Activated naive CD4-positive, alpha-beta T cell treated with anti-CD3 and anti-CD28 coated beads, Interleukin-2, amount 10 ng/mL, durations not matched to agents 5 hours and 36 hours (primary cell): ENCODE results near the gene B3GNT8. TPM values are rescaled to one million over a fixed set of nuclear protein-coding genes. Genes with fewer than 3 reads are reported as not detected.

Source experiments
- total RNA-seq, 2 experiments: library from RNA; stranded (reverse); gene quantifications; one replicate each; pipeline ENCODE4 v1.2.3, GENCODE V29; 2021

B3GNT8 gene, protein sequence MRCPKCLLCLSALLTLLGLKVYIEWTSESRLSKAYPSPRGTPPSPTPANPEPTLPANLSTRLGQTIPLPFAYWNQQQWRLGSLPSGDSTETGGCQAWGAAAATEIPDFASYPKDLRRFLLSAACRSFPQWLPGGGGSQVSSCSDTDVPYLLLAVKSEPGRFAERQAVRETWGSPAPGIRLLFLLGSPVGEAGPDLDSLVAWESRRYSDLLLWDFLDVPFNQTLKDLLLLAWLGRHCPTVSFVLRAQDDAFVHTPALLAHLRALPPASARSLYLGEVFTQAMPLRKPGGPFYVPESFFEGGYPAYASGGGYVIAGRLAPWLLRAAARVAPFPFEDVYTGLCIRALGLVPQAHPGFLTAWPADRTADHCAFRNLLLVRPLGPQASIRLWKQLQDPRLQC
- 1 to 10 TPM in 1 of 2 experiments, under 1 TPM in 1; 0.88 to 2.0 TPM for total RNA-seq

DNA sequence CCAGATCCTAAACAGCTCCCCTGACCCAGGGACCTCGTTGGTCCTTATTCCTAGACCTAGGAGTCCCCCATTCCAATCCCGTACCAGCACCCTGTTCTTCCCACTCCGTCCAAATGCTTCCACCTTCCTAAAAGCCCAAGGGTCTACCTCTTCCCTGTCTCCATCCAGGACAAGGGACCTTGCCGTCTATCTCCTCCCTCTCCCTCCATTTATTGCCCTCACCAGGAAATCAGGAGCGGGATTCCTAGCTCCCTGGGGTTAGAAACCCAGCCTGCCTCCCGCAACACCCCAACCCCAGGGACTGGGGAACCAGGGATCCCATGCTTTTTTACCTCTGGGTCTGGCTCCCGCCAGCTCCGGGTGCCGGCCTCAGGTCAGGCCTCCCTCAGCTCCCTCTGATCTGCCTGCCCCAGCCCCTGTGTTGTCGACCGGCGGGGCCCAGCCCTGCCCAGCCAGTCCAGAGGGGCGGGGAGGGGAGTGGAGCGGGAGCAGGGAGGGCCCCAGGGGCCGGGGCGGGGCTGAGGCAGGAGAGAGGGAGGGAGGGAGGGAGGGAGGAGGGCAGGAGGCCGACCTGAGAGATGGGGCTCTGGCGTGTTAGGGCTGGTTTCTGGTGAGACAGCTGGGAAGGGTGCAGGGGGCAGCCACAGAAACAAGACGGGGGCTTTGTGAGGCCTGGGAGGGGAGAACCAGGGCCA is at the start of gene B3GNT8:
Gene B3GNT8, minus strand, starts transcription at position 423 of the 695 bp plus-strand sequence. CDS start 596 bp downstream, outside the sequence.

DNA sequence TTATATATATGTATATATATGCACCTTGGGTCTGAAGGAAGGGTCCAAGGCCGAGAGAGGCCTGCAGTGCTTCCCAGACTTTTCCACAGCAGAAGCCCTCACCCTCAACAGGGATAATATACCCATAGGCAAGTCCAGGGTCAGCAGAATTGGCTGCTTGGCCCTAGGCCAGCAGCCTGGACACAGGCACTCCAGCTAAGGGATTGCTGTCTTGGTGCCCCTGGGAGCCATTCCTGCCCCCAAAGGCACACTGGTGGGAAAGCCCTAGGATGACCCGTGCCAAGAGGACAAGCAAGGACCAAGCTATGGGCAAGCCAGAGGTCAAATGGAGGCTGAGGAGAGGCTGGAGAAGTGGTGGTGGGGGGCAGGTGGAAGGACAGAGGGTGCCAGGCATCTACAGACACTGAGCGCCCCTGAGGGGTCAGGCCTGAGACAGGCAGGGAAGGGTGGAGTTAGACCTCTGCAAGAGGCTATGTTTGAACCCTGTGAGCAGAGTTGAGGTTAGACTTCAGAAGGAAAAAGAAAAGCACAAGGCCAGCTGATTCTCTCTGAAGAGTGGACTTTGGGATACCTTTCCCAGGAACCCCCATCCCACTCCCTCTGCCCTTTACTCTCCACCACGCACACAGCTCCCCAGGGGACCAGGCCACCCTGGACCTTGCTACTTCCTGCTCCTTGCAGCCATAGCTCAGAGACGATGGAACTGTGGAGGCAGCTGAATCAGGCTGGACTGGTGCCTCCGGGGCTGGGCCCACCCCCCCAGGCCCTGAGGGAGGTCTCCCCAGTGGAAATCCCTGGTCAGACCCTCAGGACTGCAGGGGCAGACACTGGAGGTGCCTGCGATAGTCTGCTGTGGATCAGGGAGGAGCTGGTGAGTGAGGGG is 15.5 kb upstream of the B3GNT8 start, which contains the start of gene ERICH4:
Gene ERICH4, plus strand, starts transcription at position 684 of the 883 bp plus-strand sequence. Its CDS starts 14 bp downstream, at position 698.

GRCh38 chr19:41439441-41440222 is 12.5 kb upstream of the B3GNT8 start, which contains the start of gene DMAC2:
DMAC2 (minus strand) TSS chr19:41439912; CDS start chr19:41439899, 13 bp downstream.

GRCh38 chr19:41397086-41398049 is 29.8 kb downstream of the B3GNT8 start, which contains the start of the genes BCKDHA and EXOSC5:
BCKDHA (plus strand) TSS chr19:41397818; CDS start chr19:41397828, 10 bp downstream.
EXOSC5 (minus strand) TSS chr19:41397359; CDS start chr19:41397328, 31 bp downstream.

GRCh38 chr19:41376241-41376997 is 50.8 kb downstream of the B3GNT8 start, which contains the start of gene TMEM91:
TMEM91 (plus strand) TSS chr19:41376533; CDS start chr19:41378310, 1,777 bp downstream.

Other genes starting within 250 kb of the B3GNT8 start
- gene CYP2S1, start 234.2 kb downstream of the B3GNT8 start, total RNA-seq: 1 to 10 TPM in 1 of 2 experiments, under 1 TPM in 1; 0.94 to 1.8 TPM
- under 1 TPM; 0.17 to 0.30 TPM for gene AXL, start 208.2 kb downstream of the B3GNT8 start, total RNA-seq
- gene HNRNPUL1, start 163.0 kb downstream of the B3GNT8 start, total RNA-seq: 100 to 1,000 TPM; 331 to 335 TPM
- gene CCDC97, start 117.2 kb downstream of the B3GNT8 start, total RNA-seq: 10 to 100 TPM; 39.4 to 40.0 TPM
- gene TGFB1, start 73.5 kb downstream of the B3GNT8 start, total RNA-seq: 100 to 1,000 TPM; 226 to 232 TPM
- 10 to 100 TPM; 10.7 to 14.3 TPM for gene B9D2, start 63.2 kb downstream of the B3GNT8 start, total RNA-seq
- 1 to 10 TPM; 8.9 TPM for gene TMEM91, start 50.8 kb downstream of the B3GNT8 start, total RNA-seq
- gene EXOSC5, start 30.0 kb downstream of the B3GNT8 start, total RNA-seq: 10 to 100 TPM; 26.3 to 28.4 TPM
- gene BCKDHA, start 29.6 kb downstream of the B3GNT8 start, total RNA-seq: 10 to 100 TPM; 18.3 to 20.3 TPM
- 10 to 100 TPM; 39.4 to 42.0 TPM for gene DMAC2, start 12.5 kb upstream of the B3GNT8 start, total RNA-seq
- not detected for gene ERICH4, start 15.8 kb upstream of the B3GNT8 start, total RNA-seq
- gene CEACAM21, start 148.8 kb upstream of the B3GNT8 start, total RNA-seq: 100 to 1,000 TPM; 116 to 121 TPM
- gene CEACAM4, start 199.7 kb upstream of the B3GNT8 start, total RNA-seq: not detected